ENCODE data around the gene XPR1.

The XPR1 gene

DNA sequence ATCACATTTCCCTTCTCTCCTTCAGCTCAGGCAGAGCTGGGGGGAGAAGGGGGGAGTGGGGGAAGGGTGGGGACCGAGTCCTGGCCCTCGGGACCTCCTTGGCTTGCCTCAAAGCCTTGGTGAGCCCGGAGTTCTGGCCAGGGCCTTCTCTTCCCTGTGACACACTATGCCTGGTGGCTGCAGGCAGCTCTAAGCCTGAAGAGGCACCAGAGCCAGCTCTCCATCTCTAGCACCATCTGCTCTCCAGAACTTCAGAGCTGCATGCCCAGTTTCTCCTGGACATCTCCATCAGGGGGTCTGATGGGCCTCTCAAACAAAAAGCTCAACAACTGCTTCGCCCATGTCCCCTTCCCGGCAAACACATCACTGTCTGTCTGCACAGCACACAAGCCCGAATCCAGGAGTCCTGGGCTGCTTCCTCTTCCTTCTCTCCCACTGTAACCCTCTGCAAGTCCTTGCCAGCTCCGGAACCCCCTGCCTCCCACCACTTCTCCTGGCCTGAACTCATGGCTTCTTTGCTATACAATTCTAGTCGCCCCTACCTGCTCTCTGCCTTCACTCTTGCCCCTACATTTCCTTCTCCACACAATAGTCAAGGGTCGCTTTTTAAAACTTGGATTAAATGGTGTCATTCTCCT is 307.4 kb downstream of the XPR1 start:
- no peak for DNase-seq

DNA sequence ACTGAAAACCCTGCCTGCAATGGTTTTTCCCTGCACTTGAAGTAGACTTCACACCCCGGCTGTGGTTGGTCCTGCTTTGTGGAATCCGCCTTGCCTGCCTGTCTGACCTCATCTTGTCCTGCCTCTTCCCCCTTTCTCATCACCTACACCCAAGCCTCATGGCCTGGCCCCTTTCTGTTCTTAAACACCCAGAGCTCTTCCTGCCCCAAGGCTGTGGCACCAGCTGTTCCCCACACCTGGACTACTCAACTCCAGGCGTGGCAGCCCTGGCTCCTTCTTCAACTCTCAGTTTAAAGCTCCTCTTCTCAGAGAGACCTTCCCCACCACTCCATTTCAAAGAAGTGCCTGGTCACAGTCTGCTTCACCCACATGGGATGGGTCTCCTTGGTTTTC is 307.9 kb downstream of the XPR1 start:
- DNase-seq: no peak

Data from activated T-cell treated with anti-CD3 and anti-CD28 coated beads for 4 hours (primary cell).